CD4-positive, alpha-beta T cell treated with Interleukin-1 beta for 1 hour (primary cell): ENCODE data around the gene PI4KA.
"Not testable (repeated sequence)": the region's sequence is repeated elsewhere in the genome, so short reads cannot be mapped to it uniquely, and the experiment has no call there.

ENCODE experiments used
- DNase-seq, 2 donors: peaks; one replicate each; pipeline ENCODE4 v3.0.0-alpha.2; 2020 to 2022

The PI4KA gene

DNA sequence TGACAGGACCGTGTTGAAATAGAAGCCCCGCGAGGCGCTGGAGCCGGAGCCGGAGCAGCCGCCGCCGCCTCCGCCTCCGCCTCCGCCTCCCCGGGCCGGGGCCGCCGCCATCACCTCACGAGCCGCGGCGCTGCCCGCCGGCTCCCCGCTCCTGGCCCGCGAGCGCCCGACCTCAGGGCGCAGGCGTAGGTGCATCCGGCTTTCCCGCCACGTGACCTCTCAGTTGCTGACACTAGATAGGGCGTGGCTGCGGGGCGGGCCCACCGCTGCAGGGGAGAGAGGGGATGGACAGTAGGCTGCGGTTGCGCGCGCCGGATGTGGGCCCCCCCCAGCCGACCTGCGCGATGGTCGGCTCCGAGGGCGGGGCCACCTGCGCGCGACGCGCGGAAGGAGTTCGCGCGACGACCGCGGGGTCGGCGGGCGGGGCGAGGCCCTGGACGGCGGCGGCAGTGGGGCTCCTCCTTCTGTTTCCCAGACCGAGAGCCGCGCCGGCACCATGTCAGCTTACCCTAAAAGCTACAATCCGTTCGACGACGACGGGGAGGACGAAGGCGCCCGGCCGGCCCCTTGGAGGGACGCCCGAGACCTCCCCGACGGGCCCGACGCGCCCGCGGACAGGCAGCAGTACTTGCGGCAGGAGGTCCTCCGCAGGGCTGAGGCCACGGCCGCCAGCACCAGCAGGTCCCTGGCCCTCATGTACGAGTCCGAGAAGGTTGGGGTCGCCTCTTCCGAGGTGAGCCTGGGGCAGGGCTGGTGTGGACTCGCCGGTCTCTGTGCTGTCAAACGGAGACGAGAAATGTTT is at the start of gene PI4KA, which contains the start of gene SNAP29:
Gene PI4KA, minus strand, starts transcription at position 197 of the 802 bp plus-strand sequence. Its CDS starts 86 bp downstream, at position 111.
Gene SNAP29, plus strand, starts transcription at position 393 of the 802 bp plus-strand sequence. Its CDS starts 104 bp downstream, at position 497.
- DNase-seq, result peak; percentile 98

DNA sequence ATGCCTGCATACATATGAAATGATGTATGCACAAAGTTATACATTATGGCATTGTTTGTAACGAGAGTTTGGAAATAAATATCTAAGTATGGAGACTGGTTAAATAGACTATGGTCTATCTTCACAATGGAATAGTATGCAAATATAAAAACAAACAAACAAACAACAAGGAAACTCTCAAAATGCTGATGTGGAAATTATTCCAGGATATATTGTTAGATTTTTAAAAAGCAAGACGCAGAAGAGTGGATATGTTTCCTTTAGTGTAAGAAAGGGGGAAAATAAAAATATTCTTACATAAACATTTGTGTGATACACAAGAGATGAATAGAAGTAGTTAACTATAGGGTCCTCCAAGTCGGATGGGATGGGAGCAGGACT is 47.8 kb upstream of the PI4KA start:
- DNase-seq, result no peak

DNA sequence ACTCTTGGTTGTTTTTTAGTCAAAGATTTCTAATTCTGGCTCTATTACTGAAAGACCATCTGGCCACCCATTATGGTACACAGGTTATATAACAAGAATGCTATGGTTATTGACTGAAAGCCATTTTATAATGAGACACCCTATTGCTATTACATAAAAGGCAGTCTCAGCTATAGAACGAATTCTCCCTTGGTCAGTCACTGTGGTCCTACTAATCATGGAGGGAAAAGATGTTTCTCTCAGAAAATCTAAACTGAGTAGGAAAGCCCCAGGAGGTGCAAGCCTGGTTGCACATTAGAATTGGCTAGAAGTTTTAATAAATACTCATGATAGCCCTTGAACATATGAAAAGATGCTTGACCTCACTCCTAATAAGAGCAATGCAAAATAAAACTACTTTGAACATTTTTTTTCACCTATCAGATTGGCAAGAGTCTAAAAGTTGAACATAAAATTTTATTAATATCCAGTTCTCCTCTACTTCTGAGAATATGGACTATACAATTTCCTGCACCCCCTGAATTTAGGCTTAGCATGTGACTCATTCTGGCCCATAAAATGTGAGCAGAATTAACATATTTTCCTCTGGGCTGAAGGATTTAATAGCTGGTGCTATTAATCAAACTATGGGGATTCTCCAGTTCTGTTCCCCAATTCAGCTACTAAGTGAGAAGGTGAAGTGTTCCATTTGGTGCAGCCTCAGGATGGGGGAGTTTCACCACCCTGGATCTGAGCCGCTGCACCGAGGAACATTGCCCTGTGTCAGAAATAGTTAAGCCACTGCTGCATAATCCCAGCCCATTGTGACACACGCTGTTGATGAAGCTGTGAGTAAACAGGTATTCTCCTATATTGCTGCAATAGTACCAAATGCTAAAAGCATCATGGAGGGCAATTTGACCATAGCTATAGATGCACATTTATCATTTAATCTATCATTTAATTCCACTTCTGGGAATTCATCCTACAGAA is 47.1 kb upstream of the PI4KA start:
- no peak for DNase-seq

DNA sequence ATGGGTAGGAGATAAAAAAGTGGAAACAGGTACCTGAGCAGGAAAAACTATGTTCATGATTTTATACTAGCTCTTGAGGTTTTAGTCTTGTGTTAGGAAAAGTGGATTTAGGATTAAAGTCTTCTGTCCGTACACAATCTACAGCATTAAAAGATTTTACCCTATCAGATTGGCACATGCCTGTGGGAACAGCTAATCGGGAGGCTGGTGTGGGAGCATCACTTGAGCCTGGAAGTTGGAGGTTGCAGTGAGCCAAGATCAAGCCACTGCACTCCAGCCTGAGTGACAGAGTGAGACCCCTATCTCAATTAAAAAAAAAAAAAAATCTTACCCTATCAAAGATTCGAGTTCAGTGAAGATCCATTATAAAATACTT is 46.4 kb upstream of the PI4KA start:
- DNase-seq, result no peak

DNA sequence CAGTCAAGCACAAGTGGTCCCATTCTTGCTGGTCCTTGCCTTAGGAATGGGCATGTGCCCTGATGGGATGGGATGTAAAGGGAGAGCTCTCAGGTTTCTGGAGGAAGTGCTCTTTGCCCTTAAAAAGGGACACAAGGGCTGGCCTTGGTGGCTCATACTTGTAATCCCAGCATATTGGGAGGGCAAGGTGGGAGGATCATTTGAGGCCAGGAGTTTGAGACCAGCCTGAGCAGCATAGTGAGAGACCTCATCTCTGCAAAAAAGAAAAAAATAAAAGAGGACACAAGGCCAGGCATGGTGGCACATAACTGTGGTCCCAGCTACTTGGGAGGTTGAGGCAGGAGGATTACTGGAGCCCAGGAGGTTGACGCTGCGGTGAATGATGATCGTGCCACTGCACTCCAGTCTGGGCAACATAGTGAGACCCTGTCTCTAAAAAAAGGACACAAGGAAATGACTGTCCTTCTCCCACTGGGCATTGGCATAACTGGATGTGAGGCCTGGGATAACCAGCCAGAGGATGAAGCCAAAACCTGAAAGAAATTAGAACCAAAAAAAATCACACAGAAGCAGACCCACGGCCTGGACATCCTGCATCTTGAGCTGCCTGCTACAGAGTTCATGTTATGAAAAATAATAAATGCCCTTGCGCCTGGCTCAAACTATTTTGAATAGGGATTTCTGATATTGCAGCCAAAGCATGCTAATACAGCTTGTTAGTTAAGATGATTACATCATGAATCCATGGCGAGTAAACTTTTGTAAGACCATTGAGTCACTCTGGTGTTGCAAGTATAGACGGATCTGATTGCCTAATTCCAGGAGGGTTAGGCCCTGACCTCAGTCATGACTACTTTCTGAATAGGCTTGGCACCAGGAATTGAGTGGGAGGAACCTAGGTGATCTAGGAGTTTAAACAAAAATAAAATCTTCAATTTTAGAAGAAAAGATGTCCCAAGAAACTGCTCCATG is 45.7 kb upstream of the PI4KA start:
- DNase-seq, result peak in 1 of 2 donors; percentile 52

GRCh38 chr22:20903093-20903492 is 44.5 kb upstream of the PI4KA start:
- DNase-seq, result no peak

DNA sequence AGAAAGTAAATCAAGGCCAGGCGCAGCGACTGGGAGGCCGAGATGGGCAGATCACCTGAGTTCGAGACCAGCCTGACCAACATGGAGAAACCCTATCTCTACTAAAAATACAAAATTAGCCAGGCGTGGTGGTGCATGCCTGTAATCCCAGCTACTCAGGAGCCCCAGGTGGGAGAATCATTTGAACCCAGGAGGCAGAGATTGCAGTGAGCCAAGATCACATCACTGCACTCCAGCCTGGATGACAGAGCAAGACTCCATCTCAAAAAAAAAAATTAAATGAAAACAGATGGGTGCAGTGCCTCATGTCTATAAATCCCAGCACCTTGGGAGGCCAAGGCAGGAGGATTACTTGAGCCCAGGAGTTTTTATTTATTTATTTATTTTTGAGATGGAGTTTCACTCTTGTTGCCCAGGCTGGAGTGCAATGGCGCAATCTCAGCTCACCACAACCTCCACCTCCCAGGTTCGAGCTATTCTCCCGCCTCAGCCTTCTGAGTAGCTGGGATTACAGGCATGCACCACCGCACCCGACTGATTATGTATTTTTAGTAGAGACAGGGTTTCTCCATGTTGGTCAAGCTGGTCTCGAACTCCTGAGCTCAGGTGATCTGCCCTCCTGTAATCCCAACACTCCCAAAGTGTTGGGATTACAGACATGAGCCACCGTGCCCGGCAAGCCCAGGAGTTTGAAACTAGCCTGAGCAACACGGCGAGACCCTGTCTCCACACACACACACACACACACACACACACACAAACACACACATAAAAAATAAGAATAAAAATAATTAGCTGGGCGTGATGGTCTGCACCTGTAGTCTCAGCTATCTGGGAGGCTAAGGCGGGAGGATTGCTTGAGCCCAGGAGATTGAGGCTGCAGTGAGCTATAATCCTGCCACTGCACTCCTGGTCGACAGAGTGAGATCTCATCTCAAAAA is 42.8 kb upstream of the PI4KA start:
- DNase-seq, result not testable (repeated sequence)

DNA sequence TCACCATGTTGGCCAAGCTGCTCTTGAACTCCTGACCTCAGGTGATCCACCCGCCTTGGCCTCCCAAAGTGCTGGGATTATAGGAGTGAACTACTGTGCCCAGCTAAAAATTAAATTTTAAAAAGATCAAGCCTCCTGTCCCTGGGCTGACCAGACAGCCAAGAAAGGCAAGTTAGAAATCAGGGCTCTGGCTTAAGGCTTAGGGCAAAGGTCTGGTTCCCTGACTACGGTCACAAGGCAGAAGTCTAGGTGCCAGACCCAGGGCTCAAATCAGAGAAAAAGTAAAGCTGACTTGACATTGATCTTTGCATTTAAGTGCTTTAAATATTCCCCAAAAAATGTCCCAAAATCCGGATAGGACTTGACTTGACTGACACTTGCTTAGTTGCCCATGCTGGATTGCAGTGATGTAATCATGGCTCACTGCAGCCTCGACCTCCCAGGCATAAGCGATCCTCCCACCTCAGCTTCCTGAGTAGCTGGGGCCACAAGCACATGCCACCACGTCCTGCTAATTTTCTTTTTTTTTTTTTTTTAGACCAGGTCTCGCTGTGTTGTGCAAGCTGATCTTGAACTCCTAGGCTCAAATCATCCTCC is 41.3 kb upstream of the PI4KA start:
- no peak for DNase-seq

DNA sequence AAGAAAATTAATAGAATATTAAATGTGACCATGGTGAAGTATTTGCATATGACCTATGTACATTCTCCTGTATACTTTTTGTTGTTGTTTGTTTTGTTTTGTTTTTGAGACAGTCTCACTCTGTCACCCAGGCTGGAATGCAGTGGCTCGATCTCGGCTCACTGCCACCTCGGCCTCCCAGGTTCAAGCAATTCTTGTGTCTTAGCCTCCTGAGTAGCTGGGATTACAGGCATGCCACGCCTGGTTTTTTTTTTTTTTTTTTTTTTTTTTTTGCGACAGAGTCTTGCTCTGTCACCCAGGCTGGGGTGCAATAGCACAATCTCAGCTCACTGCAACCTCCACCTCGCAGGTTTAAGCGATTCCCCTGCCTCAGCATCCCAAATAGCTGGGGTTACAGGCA is 39.1 kb upstream of the PI4KA start:
- not testable (repeated sequence) for DNase-seq

- DNase-seq, result no peak
Measured at GRCh38 chr22:20890975-20891374, 32.4 kb upstream of the PI4KA start.

DNA sequence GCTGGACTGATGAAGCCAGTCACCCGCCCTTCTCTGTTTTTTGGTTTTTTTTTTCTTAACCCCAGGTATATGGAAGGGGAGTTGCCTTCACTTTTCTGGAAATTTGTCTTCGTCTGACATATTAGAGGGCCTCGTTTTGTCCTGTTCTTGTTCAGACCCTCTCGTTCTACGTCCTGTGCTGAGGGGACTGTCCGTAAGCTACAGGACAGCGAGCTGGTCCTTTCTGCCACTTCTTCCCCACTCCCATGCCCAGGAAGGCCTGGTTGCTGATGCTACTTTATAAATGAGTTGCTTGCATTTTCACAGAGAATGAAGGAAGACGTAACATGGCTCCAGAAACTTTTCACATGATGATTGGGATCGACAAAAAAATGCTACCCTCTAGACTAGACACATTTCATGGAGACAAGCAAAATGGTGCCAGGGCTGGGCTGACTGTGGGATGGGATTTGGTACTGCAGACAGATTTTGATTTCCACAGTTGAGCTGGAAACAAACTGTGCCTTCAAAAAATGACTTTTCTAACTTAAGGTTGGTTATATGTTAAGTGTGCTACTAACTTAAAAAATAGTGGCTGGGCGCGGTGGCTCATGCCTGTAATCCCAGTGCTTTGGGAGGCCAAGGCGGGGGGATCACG is 31.4 kb upstream of the PI4KA start:
- no peak for DNase-seq

DNA sequence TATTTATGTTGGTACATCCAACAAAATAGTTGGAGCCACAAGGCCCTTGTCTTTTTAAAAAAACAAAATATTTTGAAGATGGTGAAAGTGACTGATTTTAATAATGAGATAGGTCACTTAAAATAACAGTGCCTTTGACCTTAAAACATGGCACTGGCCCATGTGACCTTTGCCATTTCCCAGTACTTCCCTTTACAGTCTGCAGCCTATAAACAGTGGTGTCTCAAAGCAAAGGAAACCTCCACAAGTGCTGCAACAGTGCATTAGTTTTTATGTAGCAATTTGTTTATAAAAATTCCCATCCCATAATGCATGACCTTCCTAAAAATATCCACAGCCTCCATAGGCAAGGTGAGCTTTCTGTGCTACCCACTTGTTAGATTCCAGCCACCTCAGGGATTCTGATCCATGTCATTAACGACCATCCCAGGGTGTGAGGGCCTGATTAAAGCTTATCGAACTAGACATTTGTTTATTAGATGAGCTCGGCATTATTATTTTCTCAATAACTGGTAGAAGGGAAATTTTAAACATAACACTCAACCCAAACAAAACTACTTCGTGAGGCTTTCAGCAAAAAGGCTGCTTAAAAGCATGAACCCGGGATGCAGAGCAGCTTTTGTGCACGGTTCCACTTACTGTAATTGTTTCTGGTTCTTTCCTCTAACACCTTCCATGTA is 30.6 kb upstream of the PI4KA start:
- no peak for DNase-seq

DNA sequence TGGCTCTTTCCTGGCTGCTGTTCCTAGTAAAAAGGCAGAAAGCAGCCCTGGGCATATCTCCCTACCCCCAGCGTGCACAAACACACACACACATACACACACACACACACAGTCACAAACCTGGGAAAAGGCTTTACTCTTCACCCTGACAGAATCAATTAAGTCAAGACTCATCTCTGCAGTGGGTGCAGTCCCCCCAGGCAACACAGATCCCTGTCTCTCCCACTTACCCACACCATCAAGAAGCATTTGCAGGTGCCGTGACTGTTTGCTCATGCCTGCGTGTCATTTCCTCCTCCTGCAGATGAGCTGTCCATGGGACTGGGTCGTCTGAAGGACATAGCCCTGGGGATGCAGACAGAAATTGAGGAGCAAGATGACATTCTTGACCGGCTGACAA is 28.8 kb upstream of the PI4KA start:
- DNase-seq, result no peak

- peak; percentile 40 to 64 for DNase-seq
Measured at GRCh38 chr22:20885557-20886323, 27.1 kb upstream of the PI4KA start.

GRCh38 chr22:20885017-20885556 is 26.5 kb upstream of the PI4KA start:
- no peak for DNase-seq

- no peak for DNase-seq
Measured at GRCh38 chr22:20884454-20884853, 25.8 kb upstream of the PI4KA start.

DNA sequence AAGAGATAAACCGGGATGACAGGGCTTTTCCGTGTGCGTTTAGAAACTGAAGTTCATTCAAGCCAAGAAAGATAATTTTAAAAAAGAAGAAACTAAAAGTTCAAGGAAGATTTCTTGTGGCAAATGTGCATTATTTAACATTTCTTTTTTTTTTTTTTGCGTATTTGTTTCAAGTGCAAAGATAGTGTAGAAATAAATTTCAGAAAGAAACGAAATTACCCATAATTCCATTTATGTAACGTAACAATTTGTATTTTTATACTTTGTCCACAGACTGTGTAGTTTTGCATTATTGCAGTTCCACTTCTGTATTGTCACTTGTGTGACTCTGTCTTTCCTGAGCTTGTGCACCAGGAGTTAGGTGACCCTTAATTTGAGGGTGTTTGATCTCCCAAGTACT is 24.2 kb upstream of the PI4KA start:
- no peak for DNase-seq
